Esophagus muscularis mucosa (tissue), 3 donors: Measurements from ENCODE around the gene SLC13A2.

ENCODE experiments used
- CTCF ChIP-seq, 3 experiments: fragments of 200-600 bp in 2 of 3; fragments of 450-650 bp in 1 of 3; sonication (generic) in 2 of 3; IDR thresholded peaks; one replicate each; pipeline ENCODE4 v1.5.1; 2017 to 2019; ENCODE audit warnings: antibody characterized with exemption in 3 of 3, mild to moderate bottlenecking in 2 of 3, moderate library complexity in 1 of 3
- EP300 ChIP-seq: sonication (generic); formaldehyde crosslinking; IDR thresholded peaks from one replicate; pipeline ENCODE4 v1.6.1; 2017; ENCODE audit warnings: antibody characterized with exemption

- TF ChIP-seq CTCF (IDR thresholded peaks at IDR 0.05) (no peak), EP300 (no peak)
These were observed 26.6 kb upstream of the SLC13A2 start for GRCh38 chr17:28446716-28447395.
